Esophagus muscularis mucosa (tissue), 4 donors: Measurements from ENCODE around the gene THBS2. TPM values are rescaled to one million over a fixed set of nuclear protein-coding genes. Genes with fewer than 3 reads are reported as not detected.
A peak's percentile ranks its signal among the peaks of the same experiment; 100 is the strongest.

Experiments used
- DNase-seq: peaks from one replicate; pipeline ENCODE4 v3.0.0-alpha.2; 2017; ENCODE audit errors: extremely low spot score
- H3K27ac ChIP-seq, 4 donors: fragments of 200-600 bp; sonication (generic); replicated peaks in 1 of 4; 1 replicate in 3 of 4; 2 replicates in 1 of 4; pipeline ENCODE4 v1.5.1; 2016 to 2019; ENCODE audit warnings: mild to moderate bottlenecking in 1 of 4
- H3K27me3 ChIP-seq, 4 donors: fragments of 200-600 bp; sonication (generic); one replicate each; pipeline versions ENCODE4 v1.5.1 to v1.6.0; 2016 to 2019
- H3K36me3 ChIP-seq, 4 donors: fragments of 200-600 bp; sonication (generic); one replicate each; pipeline ENCODE4 v1.5.1; 2016 to 2019
- H3K4me1 ChIP-seq, 4 donors: fragments of 200-600 bp; sonication (generic); one replicate each; pipeline ENCODE4 v1.5.1; 2016 to 2019
- H3K4me3 ChIP-seq, 4 donors: fragments of 200-600 bp; sonication (generic); 1 replicate in 2 of 4; 2 replicates in 2 of 4; pipeline ENCODE4 v1.5.1; 2016 to 2019; ENCODE audit warnings: mild to moderate bottlenecking in 4 of 4, moderate library complexity in 1 of 4
- H3K9me3 ChIP-seq, 4 donors: fragments of 200-600 bp; sonication (generic); 1 replicate in 3 of 4; 2 replicates in 1 of 4; pipeline ENCODE4 v1.5.1; 2016 to 2019
- CTCF ChIP-seq, 3 experiments: fragments of 200-600 bp in 2 of 3; fragments of 450-650 bp in 1 of 3; sonication (generic) in 2 of 3; IDR thresholded peaks; one replicate each; pipeline ENCODE4 v1.5.1; 2017 to 2019; ENCODE audit warnings: antibody characterized with exemption in 3 of 3, mild to moderate bottlenecking in 2 of 3, moderate library complexity in 1 of 3
- EP300 ChIP-seq: sonication (generic); formaldehyde crosslinking; IDR thresholded peaks from one replicate; pipeline ENCODE4 v1.6.1; 2017; ENCODE audit warnings: antibody characterized with exemption
- POLR2A ChIP-seq: fragments of 450-650 bp; IDR thresholded peaks from one replicate; pipeline ENCODE4 v1.6.1; 2017; ENCODE audit warnings: antibody characterized with exemption, moderate library complexity, mild to moderate bottlenecking, low read depth
- POLR2AphosphoS5 ChIP-seq, 2 donors: sonication (generic); formaldehyde crosslinking; IDR thresholded peaks; one replicate each; pipeline ENCODE4 v1.6.1; 2017; ENCODE audit warnings: antibody characterized with exemption in 2 of 2
- WGBS: methylation state at CpG from one replicate; pipeline ENCODE4 v1.1.5; 2018; 5-methylcytosine and 5-hydroxymethylcytosine counted together
- intact Hi-C: fragments of 100-400 bp; cut with DNase I; formaldehyde crosslinking; loops from one replicate; pipeline ENCODE4 v1.15.1; 2023
- total RNA-seq, 4 donors: library from RNA; depleted of rRNA; stranded (reverse); fragments of >200 nt; gene quantifications; one replicate each; pipeline versions ENCODE4 v1.1.0 to v1.2.1, GENCODE V29; 2016

Gene THBS2
- total RNA-seq, 4 donors from 2014 or later: 25.7 to 36.4 (median 28.8) TPM

DNA sequence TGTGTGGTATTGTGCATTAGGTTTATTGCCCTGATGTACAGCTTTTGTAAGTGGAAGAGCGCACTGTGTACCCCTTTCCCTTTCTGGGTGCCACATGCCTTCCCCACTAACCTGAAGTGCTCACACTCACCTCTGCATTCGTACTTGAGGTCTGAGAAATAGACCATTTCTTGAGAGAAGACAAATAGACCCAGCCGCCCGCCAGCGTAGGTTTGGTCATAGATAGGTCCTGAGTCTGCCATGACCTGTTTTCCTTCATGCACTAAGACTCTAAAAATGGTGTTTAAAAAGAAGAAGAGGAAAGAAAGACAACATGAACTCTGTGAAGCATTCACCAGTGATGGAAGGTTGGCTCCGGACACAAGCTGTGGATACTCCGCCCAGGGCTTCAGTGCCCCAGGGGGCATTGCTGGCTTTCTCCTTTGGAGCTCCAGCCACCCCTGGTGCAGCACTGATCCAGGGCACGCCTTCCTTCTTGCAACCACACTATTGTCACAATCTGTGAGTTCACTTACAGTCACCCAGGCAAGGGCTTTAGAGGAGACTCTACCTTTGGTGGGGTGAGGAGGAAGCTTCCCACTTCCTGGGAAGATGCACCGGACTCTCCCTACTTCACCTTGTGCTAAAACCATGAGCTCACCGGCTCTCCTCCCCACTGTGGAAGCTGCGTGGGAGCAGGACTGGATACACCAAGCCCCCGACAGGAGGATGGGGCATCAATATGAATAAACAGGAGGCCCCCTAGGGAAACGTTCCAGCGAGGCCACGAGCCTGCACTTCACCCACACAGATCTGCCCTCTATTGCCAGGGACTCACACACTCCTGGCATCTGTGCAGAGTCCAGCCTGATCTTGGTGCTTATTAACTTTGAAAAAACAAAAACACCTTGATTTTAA lies 33.3 kb downstream of the THBS2 start:
- no peak overlapping the region for H3K27ac ChIP-seq
- no peak overlapping the region for H3K4me3 ChIP-seq
- peaks cover 0 to 25% (median 3%) of the 10 kb centered on the region in 4 donors for H3K36me3 ChIP-seq
- TF ChIP-seq EP300 (no peak), POLR2AphosphoS5 (IDR thresholded peaks at IDR 0.05) (no peak), CTCF (IDR thresholded peaks at IDR 0.05) (no peak), POLR2A (no peak)
- H3K4me1 ChIP-seq: peaks cover 0 to 12% (median 7%) of the 10 kb centered on the region in 4 donors
- H3K27me3 ChIP-seq: no peaks in the 10 kb centered on the region
- WGBS: 90% methylated on average over 14 of the region's 15 CpGs
- no peaks in the 10 kb centered on the region for H3K9me3 ChIP-seq
- intact Hi-C loops: loop anchor here (10.0 kb wide), 1 partner anchor 316 kb away; no protein-coding TSS in a partner anchor
- peak; percentile 91 for DNase-seq

GRCh38 chr6:169217972-169218371 lies 35.7 kb downstream of the THBS2 start:
- Histone ChIP-seq H3K27me3 (no peaks in the 10 kb centered on the region), H3K4me1 (peaks cover 15 to 31% (median 31%) of the 10 kb centered on the region in 4 donors), H3K4me3 (no peak overlapping the region), H3K27ac (no peak overlapping the region), H3K9me3 (no peaks in the 10 kb centered on the region), H3K36me3 (peaks cover 0 to 15% (median 3%) of the 10 kb centered on the region in 4 donors)
- intact Hi-C loops: no loop called here
- TF ChIP-seq EP300 (no peak), POLR2AphosphoS5 (IDR thresholded peaks at IDR 0.05) (no peak), CTCF (IDR thresholded peaks at IDR 0.05) (no peak), POLR2A (no peak)
- DNase-seq: no peak
- WGBS: 90% methylated on average over 1 of the region's 1 CpG

- WGBS: 88% methylated on average over 14 of the region's 14 CpGs
- H3K4me3 ChIP-seq: no peak overlapping the region
- peaks cover 0 to 10% (median under 1%) of the 10 kb centered on the region in 4 donors for H3K36me3 ChIP-seq
- H3K9me3 ChIP-seq: no peaks in the 10 kb centered on the region
- H3K27ac ChIP-seq: peak overlapping the region in 1 of 4 donors; percentile 12
- DNase-seq: peak; percentile 85
- intact Hi-C loops: no loop called here
- peaks cover 15 to 39% (median 38%) of the 10 kb centered on the region in 4 donors for H3K4me1 ChIP-seq
- TF ChIP-seq EP300: no peak
- no peak for TF ChIP-seq POLR2A
- no peak for TF ChIP-seq POLR2AphosphoS5 (IDR thresholded peaks at IDR 0.05)
- no peak for TF ChIP-seq CTCF (IDR thresholded peaks at IDR 0.05)
- no peaks in the 10 kb centered on the region for H3K27me3 ChIP-seq
Measured at GRCh38 chr6:169216830-169217229, 36.8 kb downstream of the THBS2 start.

- TF ChIP-seq CTCF (IDR thresholded peaks at IDR 0.05): no peak
- TF ChIP-seq POLR2A: no peak
- no peak for TF ChIP-seq EP300
- TF ChIP-seq POLR2AphosphoS5 (IDR thresholded peaks at IDR 0.05): peak; percentile 21 to 61
- Histone ChIP-seq H3K36me3 (peaks cover 0 to 8% (median 0%) of the 10 kb centered on the region in 4 donors), H3K9me3 (no peaks in the 10 kb centered on the region), H3K27ac (peak overlapping the region; percentile 85 to 94 (median 88)), H3K4me3 (peak overlapping the region; percentile 26 to 31 (median 29)), H3K4me1 (peaks cover 15 to 39% (median 38%) of the 10 kb centered on the region in 4 donors), H3K27me3 (no peaks in the 10 kb centered on the region)
- DNase-seq: peak; percentile 88
- WGBS: 36% methylated on average over 10 of the region's 12 CpGs
- intact Hi-C loops: no loop called here
Measured at GRCh38 chr6:169215201-169215681, 38.4 kb downstream of the THBS2 start.
